Neuron (in vitro differentiated cells): Measurements from ENCODE around the gene NUDCD3.

Experiments
- H2AFZ ChIP-seq: one replicate; pipeline ENCODE4 v1.6.1; 2013; ENCODE audit warnings: low read depth, mild to moderate bottlenecking, inconsistent platforms, low read length, moderate library complexity
- H3K27me3 ChIP-seq: one replicate; pipeline ENCODE4 v1.6.1; 2013; ENCODE audit warnings: low read length; ENCODE audit not compliant: insufficient read depth
- H3K36me3 ChIP-seq: one replicate; pipeline ENCODE4 v1.6.1; 2013; ENCODE audit warnings: low read length; ENCODE audit not compliant: insufficient read depth
- H3K4me1 ChIP-seq: one replicate; pipeline ENCODE4 v1.6.1; 2013; ENCODE audit warnings: low read length; ENCODE audit not compliant: insufficient read depth
- H3K4me3 ChIP-seq: 2 replicates; pipeline ENCODE4 v1.5.1; 2013; ENCODE audit warnings: mild to moderate bottlenecking, low read length, moderate library complexity
- H3K9me3 ChIP-seq: one replicate; pipeline ENCODE4 v1.6.1; 2013; ENCODE audit warnings: low read length

Gene NUDCD3

DNA sequence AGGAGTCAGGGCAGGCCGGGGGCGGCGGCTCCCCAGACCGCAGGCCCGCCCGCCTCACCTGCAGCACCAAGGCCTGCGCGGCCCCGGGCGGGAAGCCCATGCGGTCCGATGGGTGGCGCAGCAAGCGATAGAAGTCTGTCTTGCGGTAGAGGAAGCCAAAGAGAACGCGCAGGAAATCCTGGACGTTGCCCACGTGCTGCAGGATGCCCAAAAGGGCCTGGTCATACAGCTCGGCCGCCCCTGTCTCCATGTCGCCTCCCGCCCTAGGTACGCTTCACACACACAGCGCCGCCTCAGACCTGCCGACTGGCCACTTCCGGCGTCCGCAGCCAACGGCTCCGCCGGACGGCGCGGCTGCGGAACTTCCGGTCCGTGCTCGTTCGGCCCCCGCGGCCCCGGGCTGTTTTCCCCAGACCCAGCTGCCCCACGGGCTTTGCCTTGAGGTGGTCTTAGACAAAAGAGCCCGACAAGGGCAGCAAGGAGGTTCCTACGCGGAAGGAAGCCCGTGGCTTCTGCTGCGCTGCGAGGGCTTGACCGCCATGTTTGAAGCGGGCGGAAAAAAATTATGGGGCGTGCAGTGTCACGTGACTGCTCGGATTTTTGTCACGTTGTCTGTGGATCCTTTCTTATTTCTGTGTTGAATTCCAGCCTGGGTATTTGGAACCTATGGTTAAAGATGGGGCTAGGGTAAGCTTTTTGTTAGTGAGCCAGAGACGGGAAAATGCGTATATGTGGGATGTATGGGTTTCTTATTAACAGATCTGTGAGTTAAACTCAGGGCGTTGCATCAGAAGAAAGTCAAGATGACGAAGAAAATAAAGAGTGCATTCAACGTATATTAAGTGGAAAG is at the start of gene NUDCD3:
Gene NUDCD3 (minus strand): TSS at position 308 of the 850 bp plus-strand sequence. CDS start 58 bp downstream, at position 250.
- H3K9me3 ChIP-seq = no peaks in the 10 kb centered on the region
- peak within 1 kb of the TSS; percentile 72 for H3K4me3 ChIP-seq
- no peaks in the 10 kb centered on the region for H3K27me3 ChIP-seq
- H3K4me1 ChIP-seq = peaks cover 19% of the 10 kb centered on the region
- H2AFZ ChIP-seq = peak within 1 kb of the TSS; percentile 89
- peaks cover 12% of the 10 kb centered on the region for H3K36me3 ChIP-seq

- H3K27me3 ChIP-seq = peaks cover 4% of the 10 kb centered on the region
- H3K36me3 ChIP-seq = no peaks in the 10 kb centered on the region
- no peaks in the 10 kb centered on the region for H3K4me1 ChIP-seq
- H3K4me3 ChIP-seq = no peak overlapping the region
- no peak overlapping the region for H2AFZ ChIP-seq
- no peaks in the 10 kb centered on the region for H3K9me3 ChIP-seq
Observed at GRCh38 chr7:44539669-44540506, 49.4 kb upstream of the NUDCD3 start.

DNA sequence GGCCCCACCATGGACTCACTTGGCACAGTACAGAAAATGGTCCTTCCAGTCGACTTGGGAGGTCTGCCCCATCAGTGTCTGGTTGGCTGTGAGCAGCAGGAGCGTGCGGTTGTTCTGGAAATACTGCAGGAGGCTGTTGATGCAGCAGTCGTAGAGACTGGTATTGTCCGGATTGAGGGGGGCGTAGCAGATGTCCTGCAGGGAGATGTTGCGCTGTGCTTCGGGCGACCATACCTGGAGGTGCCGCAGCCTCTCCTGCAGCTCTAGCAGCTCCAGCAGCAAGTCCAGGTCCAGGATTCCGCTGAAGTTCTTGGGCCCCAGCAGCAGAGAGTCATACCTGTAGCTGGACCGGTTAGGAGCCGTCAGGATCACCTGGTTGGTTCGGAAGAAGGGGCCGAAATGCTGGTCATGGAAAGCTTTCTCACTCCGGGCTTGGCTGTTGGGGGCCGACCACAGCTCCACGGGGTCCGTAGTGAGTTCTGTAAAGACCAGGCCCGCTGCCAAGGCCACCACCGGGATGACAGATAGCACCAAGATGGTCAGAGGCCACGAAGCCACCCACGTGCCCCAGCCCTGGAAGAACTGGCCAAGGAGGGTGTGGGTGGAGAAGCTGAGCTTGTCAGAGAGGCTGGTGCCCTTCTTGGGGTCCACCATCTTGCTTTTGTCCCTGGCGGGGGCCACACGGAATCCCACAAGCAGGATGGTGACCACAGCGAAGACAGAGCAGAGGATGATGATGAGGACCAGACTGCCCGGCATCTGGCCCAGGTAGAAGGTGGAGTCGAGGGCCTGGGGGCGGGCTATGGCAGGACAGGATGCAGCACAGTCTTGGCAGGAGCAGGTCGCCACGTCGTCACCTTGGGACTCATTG is 48.6 kb upstream of the NUDCD3 start:
- no peak overlapping the region for H2AFZ ChIP-seq
- peaks cover 4% of the 10 kb centered on the region for H3K27me3 ChIP-seq
- H3K4me3 ChIP-seq = no peak overlapping the region
- H3K4me1 ChIP-seq = no peaks in the 10 kb centered on the region
- no peaks in the 10 kb centered on the region for H3K36me3 ChIP-seq
- no peaks in the 10 kb centered on the region for H3K9me3 ChIP-seq

DNA sequence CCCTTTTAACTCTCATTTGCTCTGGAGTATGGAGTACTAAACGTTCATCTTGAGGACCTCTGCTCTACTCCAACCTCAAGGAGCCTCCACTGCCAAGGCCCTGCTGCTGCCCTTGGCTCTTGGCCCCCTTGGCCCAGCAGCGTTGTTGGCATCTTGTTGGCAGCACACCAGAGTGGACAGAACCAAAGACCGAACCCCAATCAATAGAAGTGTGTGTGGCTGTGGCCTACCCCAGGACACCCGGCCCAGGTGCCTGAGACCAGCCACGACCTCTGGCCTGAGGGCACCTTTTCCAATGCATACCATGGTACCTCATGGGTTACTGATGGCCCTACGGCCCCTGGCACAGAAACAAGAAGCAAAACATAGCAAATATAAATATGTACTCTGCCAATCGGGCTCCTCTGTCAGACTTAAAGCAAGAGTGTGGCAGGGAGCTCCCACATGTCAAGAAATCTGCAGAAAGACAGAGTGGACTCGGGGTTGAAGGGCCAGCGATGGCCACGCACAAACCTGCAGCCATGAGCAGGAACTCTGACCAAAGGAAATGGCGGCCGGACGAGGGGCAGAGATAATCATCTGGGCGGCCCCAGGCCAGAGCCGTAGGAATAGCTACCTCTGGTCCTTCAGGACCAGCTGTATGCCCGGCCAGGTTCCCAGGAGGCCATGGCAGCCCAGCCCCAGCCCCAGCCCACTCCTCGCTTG is 47.8 kb upstream of the NUDCD3 start:
- Histone ChIP-seq H2AFZ (no peak overlapping the region), H3K9me3 (no peaks in the 10 kb centered on the region), H3K27me3 (peaks cover 4% of the 10 kb centered on the region), H3K4me1 (no peaks in the 10 kb centered on the region), H3K4me3 (no peak overlapping the region), H3K36me3 (no peaks in the 10 kb centered on the region)

DNA sequence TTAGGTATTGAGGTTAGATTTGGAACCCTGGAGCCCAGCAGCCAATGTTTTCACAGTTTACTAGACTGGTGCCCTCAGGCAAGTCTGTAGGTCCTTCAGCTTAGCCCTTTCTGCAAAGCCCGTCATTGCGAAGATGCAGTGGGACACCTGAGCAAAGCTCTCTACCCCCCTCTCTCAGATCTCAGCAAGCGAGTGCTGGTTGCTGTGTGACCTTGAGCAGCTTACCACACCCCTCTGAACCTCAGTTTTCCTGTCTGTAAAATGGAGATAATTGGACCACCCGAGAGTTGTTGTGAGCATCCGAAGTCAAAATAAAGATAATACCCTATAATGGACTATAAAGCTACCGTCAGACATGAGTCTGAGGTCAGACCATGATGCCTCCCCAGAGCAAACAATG is 47.0 kb upstream of the NUDCD3 start:
- no peaks in the 10 kb centered on the region for H3K9me3 ChIP-seq
- peaks cover 4% of the 10 kb centered on the region for H3K27me3 ChIP-seq
- H2AFZ ChIP-seq = no peak overlapping the region
- no peak overlapping the region for H3K4me3 ChIP-seq
- no peaks in the 10 kb centered on the region for H3K4me1 ChIP-seq
- no peaks in the 10 kb centered on the region for H3K36me3 ChIP-seq

DNA sequence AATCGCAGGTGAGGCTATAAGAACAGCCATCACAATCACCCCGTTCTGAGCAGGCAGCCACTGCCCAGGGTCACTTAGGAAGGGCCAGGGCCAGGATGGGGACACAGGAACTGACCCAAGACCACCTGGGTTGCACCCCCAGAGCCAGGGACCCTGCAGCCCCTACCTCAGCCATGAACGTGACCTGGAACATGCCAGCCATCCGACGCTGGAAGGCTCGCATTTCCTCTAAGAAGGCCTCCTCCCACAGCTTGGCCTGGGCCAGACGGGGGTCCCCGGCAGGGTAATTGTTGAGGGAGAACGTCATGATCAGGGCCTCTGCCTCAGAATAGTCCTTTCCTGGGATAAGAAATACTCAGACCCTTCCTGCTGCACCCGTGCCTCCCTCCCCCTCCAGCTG is 45.6 kb upstream of the NUDCD3 start:
- Histone ChIP-seq H2AFZ (no peak overlapping the region), H3K9me3 (no peaks in the 10 kb centered on the region), H3K36me3 (no peaks in the 10 kb centered on the region), H3K4me1 (no peaks in the 10 kb centered on the region), H3K27me3 (no peaks in the 10 kb centered on the region), H3K4me3 (no peak overlapping the region)

GRCh38 chr7:44535348-44536064 is 45.0 kb upstream of the NUDCD3 start:
- no peaks in the 10 kb centered on the region for H3K9me3 ChIP-seq
- H3K4me3 ChIP-seq = no peak overlapping the region

GRCh38 chr7:44534501-44534900 is 44.0 kb upstream of the NUDCD3 start:
- Histone ChIP-seq H2AFZ (no peak overlapping the region), H3K9me3 (no peaks in the 10 kb centered on the region), H3K36me3 (no peaks in the 10 kb centered on the region), H3K4me1 (no peaks in the 10 kb centered on the region), H3K27me3 (peaks cover 3% of the 10 kb centered on the region), H3K4me3 (no peak overlapping the region)

More at GRCh38 chr7:44535348-44536064, 45.0 kb upstream of the NUDCD3 start:
- Histone ChIP-seq H2AFZ (no peak overlapping the region), H3K36me3 (no peaks in the 10 kb centered on the region), H3K4me1 (no peaks in the 10 kb centered on the region), H3K27me3 (peaks cover 3% of the 10 kb centered on the region)

GRCh38 chr7:44534087-44534486 is 43.6 kb upstream of the NUDCD3 start:
- Histone ChIP-seq H3K4me3 (no peak overlapping the region), H3K4me1 (no peaks in the 10 kb centered on the region), H3K9me3 (no peaks in the 10 kb centered on the region)

DNA sequence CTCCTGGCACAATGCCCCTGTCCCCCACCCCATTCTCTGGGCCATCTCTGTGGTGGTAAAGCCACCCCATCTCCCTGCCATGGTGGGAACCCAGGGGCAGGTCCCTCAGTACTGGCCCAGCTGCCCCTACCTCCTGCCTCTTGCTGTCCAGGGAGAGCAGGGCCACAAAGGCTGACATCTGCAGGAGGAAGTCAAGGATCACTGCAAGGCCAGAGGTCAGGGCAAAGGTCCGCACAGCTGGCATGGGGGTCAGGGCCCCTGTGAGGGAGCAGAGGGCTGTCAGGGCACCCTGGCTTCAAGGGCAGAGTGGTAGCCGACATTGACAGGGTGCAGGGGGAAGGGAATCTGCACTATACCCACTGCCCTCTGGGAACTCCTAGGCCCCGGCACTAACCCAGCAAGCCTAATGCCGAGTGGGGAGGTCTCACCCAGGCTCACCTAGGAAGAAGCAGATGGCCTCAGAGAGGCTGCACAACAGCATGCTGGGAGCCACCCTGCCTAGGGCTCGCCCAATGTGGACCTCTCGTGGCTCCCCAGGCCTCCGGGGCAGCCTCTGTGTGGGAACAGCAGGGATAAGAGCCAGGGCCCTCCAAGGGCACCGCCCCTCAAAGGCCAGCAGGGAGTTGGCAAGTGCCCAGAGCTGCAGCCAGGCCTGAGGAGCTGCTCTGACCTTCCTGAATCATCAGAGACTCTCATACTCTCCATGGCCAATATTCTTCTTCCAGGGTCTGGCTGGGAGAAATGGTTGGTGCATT is 43.0 kb upstream of the NUDCD3 start:
- no peak overlapping the region for H3K4me3 ChIP-seq
- H3K36me3 ChIP-seq = no peaks in the 10 kb centered on the region
- H2AFZ ChIP-seq = no peak overlapping the region
- peaks cover 3% of the 10 kb centered on the region for H3K27me3 ChIP-seq
- H3K4me1 ChIP-seq = no peaks in the 10 kb centered on the region
- no peaks in the 10 kb centered on the region for H3K9me3 ChIP-seq

More at GRCh38 chr7:44534087-44534486, 43.6 kb upstream of the NUDCD3 start:
- Histone ChIP-seq H3K27me3 (peaks cover 3% of the 10 kb centered on the region), H3K36me3 (no peaks in the 10 kb centered on the region), H2AFZ (no peak overlapping the region)
